Left kidney (tissue), 2 donors: Measurements from ENCODE around the gene SERPINA5. TPM values are rescaled to one million over a fixed set of nuclear protein-coding genes. Genes with fewer than 3 reads are reported as not detected.
"Not testable (repeated sequence)": the region's sequence is repeated elsewhere in the genome, so short reads cannot be mapped to it uniquely, and the experiment has no call there.

ENCODE experiments used
- DNase-seq: peaks from one replicate; pipeline ENCODE4 v3.0.0-alpha.2; 2013
- polyA plus RNA-seq: library from polyadenylated mRNA; unstranded; fragments of 120-200 nt; gene quantifications from one replicate; pipeline ENCODE4 v1.2.1, GENCODE V29; 2013; ENCODE audit not compliant: insufficient read length

SERPINA5 gene
- polyA plus RNA-seq, 1 donor: 13.5 TPM

- peak; percentile 21 for DNase-seq
Observed at GRCh38 chr14:94573475-94574277, 7.5 kb upstream of the SERPINA5 start.

- DNase-seq: no peak
Observed at GRCh38 chr14:94574336-94574735, 6.9 kb upstream of the SERPINA5 start.

- DNase-seq: no peak
Observed at GRCh38 chr14:94575730-94576585, 5.3 kb upstream of the SERPINA5 start.

GRCh38 chr14:94577472-94577871 lies 3.8 kb upstream of the SERPINA5 start:
- not testable (repeated sequence) for DNase-seq

- DNase-seq: no peak
Observed at GRCh38 chr14:94578712-94579111, 2.5 kb upstream of the SERPINA5 start.

- DNase-seq: no peak
Observed at GRCh38 chr14:94582199-94582750, 1.0 kb downstream of the SERPINA5 start.

- DNase-seq: no peak
Observed at GRCh38 chr14:94582851-94583250, 1.6 kb downstream of the SERPINA5 start.

- no peak for DNase-seq
Observed at GRCh38 chr14:94583557-94583956, 2.3 kb downstream of the SERPINA5 start.

GRCh38 chr14:94584591-94585280 lies 3.5 kb downstream of the SERPINA5 start:
- no peak for DNase-seq

GRCh38 chr14:94586635-94587034 lies 5.4 kb downstream of the SERPINA5 start:
- DNase-seq: no peak

GRCh38 chr14:94588311-94588710 lies 7.1 kb downstream of the SERPINA5 start:
- DNase-seq: no peak

- DNase-seq: no peak
Observed at GRCh38 chr14:94591073-94591472, 9.8 kb downstream of the SERPINA5 start.

GRCh38 chr14:94591871-94592270 lies 10.6 kb downstream of the SERPINA5 start:
- no peak for DNase-seq

- no peak for DNase-seq
Observed at GRCh38 chr14:94592457-94592856, 11.2 kb downstream of the SERPINA5 start.

- DNase-seq: no peak
Observed at GRCh38 chr14:94593376-94593748, 12.1 kb downstream of the SERPINA5 start.

GRCh38 chr14:94593749-94594431 lies 12.7 kb downstream of the SERPINA5 start:
- no peak for DNase-seq

- DNase-seq: no peak
Observed at GRCh38 chr14:94594441-94594840, 13.2 kb downstream of the SERPINA5 start.

GRCh38 chr14:94595912-94596311 lies 14.7 kb downstream of the SERPINA5 start:
- no peak for DNase-seq

GRCh38 chr14:94596361-94596760 lies 15.1 kb downstream of the SERPINA5 start:
- no peak for DNase-seq

- no peak for DNase-seq
Observed at GRCh38 chr14:94597788-94598187, 16.6 kb downstream of the SERPINA5 start.

- DNase-seq: no peak
Observed at GRCh38 chr14:94598506-94598815, 17.2 kb downstream of the SERPINA5 start.
